NOMO-1 treated with DMSO at 0.1 percent for 48 hours (cell line): ENCODE results near the gene SEC24D.

Experiments
- DNase-seq: peaks from one replicate; lab custom pipeline; 2025; ENCODE audit not compliant: unreplicated experiment; lab: John Stamatoyannopoulos, UW

Gene SEC24D

GRCh38 chr4:118729287-118730286 is 106.3 kb downstream of the SEC24D start:
- no peak for DNase-seq

- no peak for DNase-seq
Observed at GRCh38 chr4:118727360-118727759, 108.6 kb downstream of the SEC24D start.

GRCh38 chr4:118723369-118723768 is 112.6 kb downstream of the SEC24D start:
- no peak for DNase-seq

- DNase-seq = no peak
Observed at GRCh38 chr4:118721752-118722151, 114.2 kb downstream of the SEC24D start.

- no peak for DNase-seq
Observed at GRCh38 chr4:118718511-118719170, 117.3 kb downstream of the SEC24D start.

GRCh38 chr4:118716304-118716703 is 119.6 kb downstream of the SEC24D start:
- DNase-seq = no peak

GRCh38 chr4:118714682-118715081 is 121.2 kb downstream of the SEC24D start:
- no peak for DNase-seq

- DNase-seq = no peak
Observed at GRCh38 chr4:118712872-118713271, 123.1 kb downstream of the SEC24D start.

GRCh38 chr4:118711052-118711451 is 124.9 kb downstream of the SEC24D start:
- no peak for DNase-seq

GRCh38 chr4:118703118-118703517 is 132.8 kb downstream of the SEC24D start:
- DNase-seq = no peak

GRCh38 chr4:118684873-118685811 is 150.8 kb downstream of the SEC24D start, which contains the start of gene METTL14:
Gene METTL14, plus strand, starts transcription at chr4:118685392. Its CDS starts 143 bp downstream, at chr4:118685535.
- DNase-seq = peak; percentile 89

- DNase-seq = no peak
Observed at GRCh38 chr4:118683513-118683912, 152.4 kb downstream of the SEC24D start.

GRCh38 chr4:118682928-118683327 is 153.0 kb downstream of the SEC24D start:
- peak; percentile 53 for DNase-seq

GRCh38 chr4:118680808-118681207 is 155.1 kb downstream of the SEC24D start:
- no peak for DNase-seq

GRCh38 chr4:118676128-118676527 is 159.8 kb downstream of the SEC24D start:
- no peak for DNase-seq
